Activated B cell treated with CpG ODN at 0.5 μM for 24 hours (primary cell): ENCODE results near the gene KCNA1. TPM values are rescaled to one million over a fixed set of nuclear protein-coding genes. Genes with fewer than 3 reads are reported as not detected.

ENCODE experiments used
- ATAC-seq: fragments of 200-7000 bp; cut with Tn5 transposase; one replicate; pipeline ENCODE4 v1.10.0; 2021; ENCODE audit warnings: low read depth, mild to moderate bottlenecking, moderate library complexity
- CTCF ChIA-PET: fragments of 350-600 bp; sonication (Branson Sonifier 250); formaldehyde crosslinking; loops from one replicate; lab custom pipeline; 2021; ENCODE audit warnings: antibody characterized with exemption; lab: Charles Lee
- POLR2A ChIA-PET: fragments of 350-600 bp; sonication (Branson Sonifier 250); formaldehyde crosslinking; loops from one replicate; lab custom pipeline; 2021; ENCODE audit warnings: antibody characterized with exemption; lab: Charles Lee
- DNase-seq: peaks from one replicate; pipeline ENCODE4 v3.0.0; 2022
- H3K27ac Mint-ChIP-seq: one replicate; pipeline ENCODE4 v1.8.0; 2020; ENCODE audit warnings: mixed read lengths
- H3K27me3 Mint-ChIP-seq: one replicate; pipeline ENCODE4 v1.8.0; 2021; ENCODE audit warnings: mixed read lengths
- H3K36me3 Mint-ChIP-seq: one replicate; pipeline ENCODE4 v1.8.0; 2021; ENCODE audit warnings: low read depth, mixed read lengths
- H3K4me1 Mint-ChIP-seq: one replicate; pipeline ENCODE4 v1.8.0; 2021; ENCODE audit warnings: mixed read lengths
- H3K4me3 Mint-ChIP-seq: one replicate; pipeline ENCODE4 v1.8.0; 2020; ENCODE audit warnings: mild to moderate bottlenecking, mixed read lengths
- H3K9me3 Mint-ChIP-seq: one replicate; pipeline ENCODE4 v1.8.0; 2020; ENCODE audit warnings: mixed read lengths
- intact Hi-C: fragments of 100-400 bp; cut with micrococcal nuclease; formaldehyde crosslinking; loops from one replicate; pipeline ENCODE4 v1.15.1; 2024
- total RNA-seq: library from RNA; stranded (reverse); gene quantifications from 2 replicates; pipeline ENCODE4 v1.2.3, GENCODE V29; 2022
- TF ChIP-seq, protein P1 (sequence below): fragments of 200-600 bp; IDR thresholded peaks from one replicate; pipeline ENCODE4 v1.8.0; 2022; ENCODE audit warnings: antibody characterized with exemption, mild to moderate bottlenecking

KCNA1 gene
- total RNA-seq, 1 donor from 2014 or later: 0.04 TPM

DNA sequence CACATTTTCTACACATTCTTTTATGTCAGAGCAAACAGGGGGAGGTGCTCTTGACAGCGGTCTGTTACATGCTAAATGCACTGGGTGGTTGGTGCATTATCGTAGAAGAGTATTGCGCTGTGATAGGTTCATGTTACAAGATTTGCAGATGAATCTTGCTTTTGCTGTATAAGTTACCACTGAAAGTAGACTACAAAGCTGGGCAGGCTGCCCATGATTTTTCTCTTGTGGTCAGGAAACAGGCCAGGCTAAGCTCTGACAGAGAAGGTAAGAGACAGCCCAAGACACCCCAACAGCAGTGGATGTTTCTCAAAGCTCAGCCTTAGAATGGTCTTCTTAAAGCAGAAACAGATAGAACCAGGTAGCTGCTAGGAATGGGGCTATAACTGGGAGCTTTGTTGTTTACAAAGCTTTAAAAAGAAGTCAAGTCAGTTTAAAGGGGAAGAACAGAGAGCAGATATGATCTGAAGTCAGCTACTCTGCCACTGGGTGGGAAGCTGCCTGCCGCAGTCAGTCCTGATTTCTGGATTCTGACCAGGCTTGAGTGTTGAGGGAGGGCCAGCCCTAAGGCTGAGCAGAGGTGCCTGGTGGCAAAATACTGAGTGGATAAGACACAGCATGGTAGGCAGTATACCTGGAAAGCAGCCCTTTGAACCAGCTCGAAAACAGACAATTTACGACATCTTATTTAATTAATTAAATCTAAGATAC, 9.4 kb downstream of the KCNA1 start:
- no peak for DNase-seq
- Mint-ChIP-seq H3K9me3 (no peaks in the 10 kb centered on the region), H3K4me1 (no peaks in the 10 kb centered on the region), H3K4me3 (no peak overlapping the region), H3K27ac (no peak overlapping the region), H3K36me3 (no peaks in the 10 kb centered on the region), H3K27me3 (peaks cover 35% of the 10 kb centered on the region)
- CTCF ChIA-PET: no interaction called here
- TF ChIP-seq, protein P1, sequence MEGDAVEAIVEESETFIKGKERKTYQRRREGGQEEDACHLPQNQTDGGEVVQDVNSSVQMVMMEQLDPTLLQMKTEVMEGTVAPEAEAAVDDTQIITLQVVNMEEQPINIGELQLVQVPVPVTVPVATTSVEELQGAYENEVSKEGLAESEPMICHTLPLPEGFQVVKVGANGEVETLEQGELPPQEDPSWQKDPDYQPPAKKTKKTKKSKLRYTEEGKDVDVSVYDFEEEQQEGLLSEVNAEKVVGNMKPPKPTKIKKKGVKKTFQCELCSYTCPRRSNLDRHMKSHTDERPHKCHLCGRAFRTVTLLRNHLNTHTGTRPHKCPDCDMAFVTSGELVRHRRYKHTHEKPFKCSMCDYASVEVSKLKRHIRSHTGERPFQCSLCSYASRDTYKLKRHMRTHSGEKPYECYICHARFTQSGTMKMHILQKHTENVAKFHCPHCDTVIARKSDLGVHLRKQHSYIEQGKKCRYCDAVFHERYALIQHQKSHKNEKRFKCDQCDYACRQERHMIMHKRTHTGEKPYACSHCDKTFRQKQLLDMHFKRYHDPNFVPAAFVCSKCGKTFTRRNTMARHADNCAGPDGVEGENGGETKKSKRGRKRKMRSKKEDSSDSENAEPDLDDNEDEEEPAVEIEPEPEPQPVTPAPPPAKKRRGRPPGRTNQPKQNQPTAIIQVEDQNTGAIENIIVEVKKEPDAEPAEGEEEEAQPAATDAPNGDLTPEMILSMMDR: no peak
- POLR2A ChIA-PET: no interaction called here
- intact Hi-C loops: no loop called here
- no peak for ATAC-seq

DNA sequence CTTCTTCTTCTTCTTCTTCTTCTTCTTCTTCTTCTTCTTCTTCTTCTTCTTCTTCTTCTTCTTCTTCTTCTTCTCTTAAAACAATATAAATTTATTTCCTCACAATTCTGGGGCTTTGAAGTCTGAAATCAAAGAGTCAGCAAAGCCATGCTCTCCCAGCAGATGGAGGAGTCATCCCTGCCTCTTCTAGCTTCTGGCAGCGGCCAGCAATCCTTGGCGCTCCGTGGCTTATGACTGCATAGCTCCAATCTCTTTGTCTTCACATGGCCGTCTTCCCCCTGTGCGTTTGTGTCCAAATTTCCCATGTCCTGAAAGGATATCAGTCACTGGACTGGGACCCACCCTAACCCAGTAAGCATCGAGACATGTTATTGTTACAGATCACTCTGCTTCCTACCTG, 22.9 kb downstream of the KCNA1 start:
- Mint-ChIP-seq H3K27me3 (peaks cover 38% of the 10 kb centered on the region), H3K4me3 (no peak overlapping the region), H3K4me1 (no peaks in the 10 kb centered on the region), H3K27ac (no peak overlapping the region), H3K36me3 (no peaks in the 10 kb centered on the region), H3K9me3 (no peaks in the 10 kb centered on the region)
- POLR2A ChIA-PET: no interaction called here
- intact Hi-C loops: no loop called here
- DNase-seq (no peak), ATAC-seq (no peak)
- TF ChIP-seq, protein P1: no peak
- CTCF ChIA-PET: no interaction called here

DNA sequence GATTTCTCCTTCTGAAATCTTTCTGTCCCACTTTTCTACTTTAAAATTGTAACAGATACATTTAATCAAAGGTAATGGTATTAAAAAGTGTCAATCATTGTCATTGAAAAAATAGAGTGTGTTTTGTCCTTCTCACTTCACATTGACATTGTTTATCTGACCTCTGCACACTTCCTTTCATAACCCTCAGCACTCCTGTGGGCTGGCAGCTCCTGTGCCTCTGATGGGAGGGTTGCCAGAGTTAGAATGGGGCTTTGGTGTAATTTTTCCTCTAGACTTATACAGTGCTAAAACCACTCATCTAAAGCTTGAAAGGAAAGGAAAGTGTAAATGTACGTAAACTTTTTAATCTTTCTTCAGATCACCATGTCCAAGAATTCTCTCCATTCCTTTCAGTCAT, 23.7 kb downstream of the KCNA1 start:
- no peak overlapping the region for H3K4me3 Mint-ChIP-seq
- peaks cover 38% of the 10 kb centered on the region for H3K27me3 Mint-ChIP-seq
- CTCF ChIA-PET: no interaction called here

DNA sequence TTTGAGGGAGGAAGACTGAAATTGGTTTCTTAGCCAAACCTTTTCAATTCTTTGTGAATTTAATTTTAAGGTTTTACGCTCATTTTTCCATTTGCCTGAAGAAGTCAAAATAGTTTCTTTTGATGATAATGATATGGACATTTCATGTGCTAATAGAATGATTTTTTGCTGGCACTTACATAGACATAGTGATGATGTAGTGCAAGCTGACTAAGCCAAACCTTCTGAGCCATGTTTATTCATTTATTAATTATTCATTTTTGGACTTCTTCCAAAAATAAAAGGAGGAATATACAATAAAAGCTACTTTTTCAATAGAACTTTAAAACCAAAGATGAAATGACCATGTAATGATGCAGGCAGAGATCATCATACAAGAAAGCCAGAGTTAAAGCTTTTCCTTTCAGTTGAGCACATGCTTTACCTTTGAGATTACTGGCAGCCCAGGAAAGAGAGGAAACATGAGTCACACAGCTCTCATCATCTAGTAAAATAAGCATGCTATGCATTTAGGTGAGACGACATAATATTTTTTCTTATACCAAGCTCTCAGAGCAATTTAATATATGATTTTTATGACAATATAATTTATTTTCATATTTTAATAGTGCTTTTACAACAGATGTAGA, 24.8 kb downstream of the KCNA1 start:
- Mint-ChIP-seq H3K9me3 (no peaks in the 10 kb centered on the region), H3K27me3 (peaks cover 39% of the 10 kb centered on the region), H3K27ac (no peak overlapping the region), H3K4me3 (no peak overlapping the region), H3K4me1 (no peaks in the 10 kb centered on the region), H3K36me3 (no peaks in the 10 kb centered on the region)
- no peak for ATAC-seq
- DNase-seq: no peak
- TF ChIP-seq, protein P1: no peak
- intact Hi-C loops: no loop called here
- POLR2A ChIA-PET: no interaction called here
- CTCF ChIA-PET: no interaction called here

More for the DNA sequence above, 23.7 kb downstream of the KCNA1 start:
- TF ChIP-seq, protein P1: no peak
- Mint-ChIP-seq H3K9me3 (no peaks in the 10 kb centered on the region), H3K4me1 (no peaks in the 10 kb centered on the region), H3K27ac (no peak overlapping the region), H3K36me3 (no peaks in the 10 kb centered on the region)
- POLR2A ChIA-PET: no interaction called here
- no peak for DNase-seq
- intact Hi-C loops: no loop called here
- no peak for ATAC-seq

DNA sequence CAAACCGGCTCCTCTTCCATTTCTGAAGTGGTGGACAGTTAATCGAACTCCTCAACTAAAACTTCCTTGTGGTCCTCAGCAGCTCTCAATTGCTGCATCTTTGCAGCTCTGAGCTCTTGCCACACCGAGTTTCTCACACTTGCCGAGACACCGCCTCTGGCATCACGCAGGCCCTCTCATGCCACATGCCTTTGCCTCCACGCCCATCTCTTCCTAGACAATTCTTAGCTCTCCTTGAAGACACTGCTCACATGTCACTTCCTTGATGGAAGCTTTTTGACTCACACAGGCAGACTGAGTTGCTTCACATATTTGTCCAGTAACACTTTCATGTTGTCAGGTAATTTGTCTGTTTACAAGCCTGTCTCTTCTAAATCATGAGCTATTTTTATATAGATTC, 29.2 kb downstream of the KCNA1 start:
- no peak for ATAC-seq
- Mint-ChIP-seq H3K9me3 (no peaks in the 10 kb centered on the region), H3K27ac (no peak overlapping the region), H3K4me3 (no peak overlapping the region), H3K4me1 (peaks cover 12% of the 10 kb centered on the region), H3K27me3 (peaks cover 21% of the 10 kb centered on the region), H3K36me3 (no peaks in the 10 kb centered on the region)
- DNase-seq: no peak
- intact Hi-C loops: no loop called here
- CTCF ChIA-PET: no interaction called here
- TF ChIP-seq, protein P1: no peak
- POLR2A ChIA-PET: no interaction called here
